Endothelial cell of umbilical vein (primary cell): ENCODE data around the gene FAM50A. TPM values are rescaled to one million over a fixed set of nuclear protein-coding genes. Genes with fewer than 3 reads are reported as not detected.

Experiments used
- BruUV-seq: library from RNA; stranded (reverse); fragments of 400-500 nt; replicated peaks from 2 replicates; lab custom pipeline; 2021; lab: Mats Ljungman, UMichigan
- CTCF ChIA-PET: fragments of 300-600, 350-600 bp; sonication (Branson Sonifier 250); formaldehyde crosslinking; loops from one replicate; lab custom pipeline; 2021; ENCODE audit warnings: antibody characterized with exemption, inconsistent platforms; lab: Charles Lee
- POLR2A ChIA-PET: fragments of 300-600, 350-600 bp; sonication (Branson Sonifier 250); formaldehyde crosslinking; loops from one replicate; lab custom pipeline; 2021; ENCODE audit warnings: antibody characterized with exemption, inconsistent platforms; lab: Charles Lee
- DNase-seq: peaks from one replicate; pipeline ENCODE4 v3.0.0-alpha.2; 2011; ENCODE audit warnings: low read depth, low spot score
- FAIRE-seq: peaks from 2 replicates; lab custom pipeline; 2011; peaks lifted over from hg19 to GRCh38; lab: Jason Lieb, UNC
- H2AFZ ChIP-seq: 2 replicates; pipeline ENCODE4 v1.6.0; 2012; ENCODE audit warnings: low read depth, low read length, control low read depth, inconsistent platforms
- H3K27ac ChIP-seq: 2 replicates; pipeline ENCODE4 v1.5.1; 2011; ENCODE audit warnings: low read depth, mild to moderate bottlenecking, control low read depth, low read length, moderate library complexity; ENCODE audit not compliant: insufficient read depth
- H3K27me3 ChIP-seq, 2 experiments: 2 replicates each; pipeline versions ENCODE4 v1.6.0 to v1.6.1; 2011; ENCODE audit warnings: low read length in 2 of 2, mixed read lengths in 1 of 2; ENCODE audit not compliant: control insufficient read depth in 2 of 2, insufficient read depth in 2 of 2
- H3K36me3 ChIP-seq, 2 experiments: 2 replicates in 1 of 2; 3 replicates in 1 of 2; pipeline ENCODE4 v1.5.1; 2011; ENCODE audit warnings: low read length in 2 of 2, mild to moderate bottlenecking in 1 of 2, moderate library complexity in 1 of 2; ENCODE audit not compliant: control insufficient read depth in 2 of 2, insufficient read depth in 2 of 2; ENCODE audit errors: extremely low read depth in 1 of 2
- H3K4me1 ChIP-seq: 3 replicates; pipeline ENCODE4 v1.5.1; 2011; ENCODE audit warnings: mild to moderate bottlenecking, low read length; ENCODE audit not compliant: control insufficient read depth, insufficient read depth; ENCODE audit errors: extremely low read depth
- H3K4me2 ChIP-seq: 2 replicates; pipeline ENCODE4 v1.6.1; 2011; ENCODE audit warnings: low read length, control low read depth, mixed read lengths; ENCODE audit not compliant: insufficient read depth
- H3K4me3 ChIP-seq, 3 experiments: fragments of 200-600 bp in 1 of 3; sonication (generic), shearing (Covaris generic) in 1 of 3; replicated peaks in 1 of 3; 2 replicates each; pipeline ENCODE4 v1.5.1; 2011 to 2016; ENCODE audit warnings: control low read depth in 3 of 3, low read length in 3 of 3, mild to moderate bottlenecking in 2 of 3, inconsistent platforms in 1 of 3, low read depth in 1 of 3, moderate library complexity in 1 of 3; ENCODE audit not compliant: insufficient read depth in 1 of 3
- H3K79me2 ChIP-seq: 2 replicates; pipeline ENCODE4 v1.6.0; 2012; ENCODE audit warnings: low read length, inconsistent platforms; ENCODE audit not compliant: control insufficient read depth, insufficient read depth
- H3K9ac ChIP-seq: replicated peaks from 2 replicates; pipeline ENCODE3; 2011; ENCODE audit warnings: low read length, control low read depth; ENCODE audit not compliant: insufficient read depth; ENCODE audit errors: extremely low read depth
- H3K9me1 ChIP-seq: replicated peaks from 3 replicates; pipeline ENCODE4 v1.6.0; 2011; ENCODE audit warnings: mild to moderate bottlenecking, low read length; ENCODE audit not compliant: control insufficient read depth, insufficient read depth; ENCODE audit errors: extremely low read depth
- H3K9me3 ChIP-seq: replicated peaks from 2 replicates; pipeline ENCODE4 v1.5.1; 2012; ENCODE audit warnings: low read length, inconsistent platforms; ENCODE audit not compliant: control insufficient read depth, insufficient read depth
- H4K20me1 ChIP-seq: replicated peaks from 2 replicates; pipeline ENCODE3; 2011; ENCODE audit warnings: mild to moderate bottlenecking, low read length; ENCODE audit not compliant: control insufficient read depth, insufficient read depth; ENCODE audit errors: extremely low read depth
- EZH2 ChIP-seq: IDR thresholded peaks from 2 replicates; pipeline ENCODE4 v1.6.1; 2012; ENCODE audit warnings: borderline replicate concordance, low read depth, mild to moderate bottlenecking, moderate library complexity, low read length, inconsistent platforms; ENCODE audit not compliant: severe bottlenecking
- FOS ChIP-seq: IDR thresholded peaks from 2 replicates; pipeline ENCODE4 v1.6.1; 2011; ENCODE audit warnings: mild to moderate bottlenecking, low read length, moderate library complexity, borderline replicate concordance; ENCODE audit not compliant: insufficient read depth
- GATA2 ChIP-seq: IDR thresholded peaks from 2 replicates; pipeline ENCODE4 v1.7.0; 2011; ENCODE audit warnings: low read depth, mild to moderate bottlenecking, moderate library complexity, mixed read lengths, low read length; ENCODE audit not compliant: insufficient read length, insufficient read depth
- JUN ChIP-seq: IDR thresholded peaks from 2 replicates; pipeline ENCODE4 v1.6.1; 2011; ENCODE audit warnings: borderline replicate concordance, low read depth; ENCODE audit not compliant: insufficient read length, insufficient read depth
- MAX ChIP-seq: IDR thresholded peaks from 2 replicates; pipeline ENCODE4 v1.6.1; 2011; ENCODE audit not compliant: insufficient read depth, insufficient read length
- MYC ChIP-seq: IDR thresholded peaks from one replicate; pipeline ENCODE4 v1.6.1; 2011; ENCODE audit warnings: mild to moderate bottlenecking, low read depth, low read length
- POLR2A ChIP-seq: IDR thresholded peaks from 2 replicates; pipeline ENCODE4 v1.6.1; 2012; ENCODE audit warnings: low read depth, mild to moderate bottlenecking, control low read depth, low read length
- POLR2AphosphoS5 ChIP-seq: IDR thresholded peaks from 2 replicates; pipeline ENCODE4 v1.6.1; 2012; ENCODE audit warnings: low read depth, mild to moderate bottlenecking, control low read depth, low read length, moderate library complexity; ENCODE audit not compliant: insufficient read depth
- dilution Hi-C: fragments of 300-500 bp; cut with MboI; formaldehyde crosslinking; loops from one replicate; pipeline ENCODE4 v1.15.0; 2019; ENCODE audit warnings: low sequenced_read_pairs; ENCODE audit not compliant: extremely low pct_ligation_motif_present
- intact Hi-C: fragments of 100-400 bp; cut with micrococcal nuclease; formaldehyde crosslinking; loops from one replicate; pipeline ENCODE4 v1.10.0; 2022
- polyA plus RNA-seq, 4 experiments: library from polyadenylated mRNA; depleted of rRNA in 3 of 4; stranded (reverse) in 3 of 4; unstranded in 1 of 4; fragments of >200 nt; gene quantifications; 2 replicates each; pipeline versions ENCODE4 v1.2.1 to v1.2.3, GENCODE V29; 2011 to 2012; ENCODE audit warnings: missing spikeins in 1 of 4
- total RNA-seq: library from RNA; stranded (reverse); gene quantifications from 2 replicates; pipeline ENCODE4 v1.2.3, GENCODE V29; 2021
- TF ChIP-seq, protein P1 (sequence below), 2 donors: IDR thresholded peaks; 1 replicate in 1 of 2; 2 replicates in 1 of 2; pipeline ENCODE4 v1.5.1; 2011; ENCODE audit warnings: low read length in 2 of 2, mild to moderate bottlenecking in 2 of 2, moderate library complexity in 2 of 2, control low read depth in 1 of 2, inconsistent platforms in 1 of 2, low read depth in 1 of 2; ENCODE audit not compliant: insufficient read depth in 1 of 2; ENCODE audit errors: extremely low read depth in 1 of 2

The FAM50A gene
- total and polyA plus RNA-seq, 2 donors (not counting 3 experiments of a cell fraction or from before 2014, with no cell fraction given): 75.9 to 123 TPM

- Histone ChIP-seq H3K9me1 (no peaks in the 10 kb centered on the region), H3K36me3 (no peaks in the 10 kb centered on the region), H4K20me1 (no peaks in the 10 kb centered on the region), H3K27ac (no peak overlapping the region), H2AFZ (no peak overlapping the region), H3K79me2 (peaks cover 10% of the 10 kb centered on the region), H3K4me3 (no peak overlapping the region), H3K9ac (no peak overlapping the region), H3K27me3 (no peaks in the 10 kb centered on the region), H3K9me3 (no peaks in the 10 kb centered on the region), H3K4me1 (peaks cover 12% of the 10 kb centered on the region), H3K4me2 (no peak overlapping the region)
- ChIA-PET POLR2A (no interaction called here), CTCF (interaction anchor here (1.0 to 1.4 kb wide), 2 partner anchors 9 to 45 kb away, joined by 3 read pairs; no protein-coding TSS in a partner anchor)
- no peak for DNase-seq
- TF ChIP-seq MAX: no peak
- TF ChIP-seq FOS: no peak
- TF ChIP-seq JUN: no peak
- no peak for TF ChIP-seq MYC
- TF ChIP-seq, protein P1, sequence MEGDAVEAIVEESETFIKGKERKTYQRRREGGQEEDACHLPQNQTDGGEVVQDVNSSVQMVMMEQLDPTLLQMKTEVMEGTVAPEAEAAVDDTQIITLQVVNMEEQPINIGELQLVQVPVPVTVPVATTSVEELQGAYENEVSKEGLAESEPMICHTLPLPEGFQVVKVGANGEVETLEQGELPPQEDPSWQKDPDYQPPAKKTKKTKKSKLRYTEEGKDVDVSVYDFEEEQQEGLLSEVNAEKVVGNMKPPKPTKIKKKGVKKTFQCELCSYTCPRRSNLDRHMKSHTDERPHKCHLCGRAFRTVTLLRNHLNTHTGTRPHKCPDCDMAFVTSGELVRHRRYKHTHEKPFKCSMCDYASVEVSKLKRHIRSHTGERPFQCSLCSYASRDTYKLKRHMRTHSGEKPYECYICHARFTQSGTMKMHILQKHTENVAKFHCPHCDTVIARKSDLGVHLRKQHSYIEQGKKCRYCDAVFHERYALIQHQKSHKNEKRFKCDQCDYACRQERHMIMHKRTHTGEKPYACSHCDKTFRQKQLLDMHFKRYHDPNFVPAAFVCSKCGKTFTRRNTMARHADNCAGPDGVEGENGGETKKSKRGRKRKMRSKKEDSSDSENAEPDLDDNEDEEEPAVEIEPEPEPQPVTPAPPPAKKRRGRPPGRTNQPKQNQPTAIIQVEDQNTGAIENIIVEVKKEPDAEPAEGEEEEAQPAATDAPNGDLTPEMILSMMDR (IDR thresholded peaks at IDR 0.05; ENCODE audit: extremely low read depth in 1 of 2, insufficient read depth in 1 of 2, low read depth in 1 of 2, low read length in 2 of 2): no peak
- TF ChIP-seq POLR2A: no peak
- no peak for TF ChIP-seq EZH2
- no peak for TF ChIP-seq GATA2
- no peak for TF ChIP-seq POLR2AphosphoS5
- BruUV-seq: no TSS peak
- no peak for FAIRE-seq
- dilution Hi-C loops (no loop called here), intact Hi-C loops (no loop called here)
Observed at GRCh38 chrX:154481911-154482601, 38.1 kb downstream of the FAM50A start.
